HuH-7 (cell line): ENCODE measurements around the gene NEK7.

Experiments
- DNase-seq: peaks from one replicate; pipeline ENCODE4 v3.0.0; 2011; ENCODE audit warnings: low spot score

NEK7 gene

GRCh38 chr1:198255784-198256183 lies 99.0 kb downstream of the NEK7 start:
- no peak for DNase-seq

GRCh38 chr1:198258491-198258890 lies 101.7 kb downstream of the NEK7 start:
- DNase-seq = no peak

DNA sequence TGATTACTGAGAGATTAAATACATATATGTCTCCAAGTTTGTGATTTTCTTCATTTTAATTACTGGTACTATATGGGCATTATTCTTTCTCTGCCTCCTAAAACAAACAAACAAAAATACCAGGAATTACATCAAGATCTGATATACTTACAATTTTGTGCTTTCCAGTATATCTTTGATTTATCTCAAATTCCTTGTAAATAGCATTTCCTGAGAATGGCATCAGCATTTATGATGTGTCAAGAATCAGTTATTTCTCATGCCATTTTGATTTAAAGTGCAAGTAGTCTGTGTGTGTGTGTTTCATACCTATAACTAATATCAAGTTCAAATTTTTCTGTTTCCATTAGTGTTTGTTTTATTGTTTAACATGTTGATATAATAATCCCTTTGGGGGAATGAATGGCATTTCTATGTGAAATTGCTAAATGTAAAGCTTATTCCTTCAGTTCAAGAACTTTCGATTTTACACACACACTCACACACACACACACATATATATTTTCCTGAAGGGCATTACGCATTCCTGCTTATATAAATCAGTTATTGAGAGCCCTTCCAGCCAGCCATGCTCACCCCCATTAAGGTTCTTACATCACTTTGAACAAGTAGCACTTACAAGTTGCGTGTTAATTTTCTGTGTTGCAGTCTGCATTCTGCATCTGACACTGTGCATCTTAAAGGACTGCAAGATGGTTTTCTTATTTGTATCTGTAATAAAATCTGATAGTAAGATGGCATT lies 102.7 kb downstream of the NEK7 start:
- DNase-seq = no peak

DNA sequence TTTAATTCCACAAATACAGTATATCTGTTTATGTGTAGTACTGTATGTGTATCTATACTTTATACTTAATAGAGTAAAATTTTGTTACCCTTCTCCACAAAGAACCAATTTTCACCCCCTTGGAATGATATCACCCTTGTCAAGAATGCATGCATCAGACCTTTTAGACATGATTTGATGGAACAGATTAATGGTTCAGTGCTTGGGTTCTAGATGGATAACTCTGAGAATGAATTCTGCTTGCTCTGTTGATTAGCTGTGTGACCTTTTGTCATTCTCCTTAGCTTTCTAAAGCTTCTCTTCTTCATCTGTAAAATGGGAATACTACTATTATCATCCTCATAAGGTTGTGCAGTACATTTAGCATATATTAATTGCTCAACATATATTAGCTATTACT lies 105.1 kb downstream of the NEK7 start:
- no peak for DNase-seq

GRCh38 chr1:198263186-198263585 lies 106.4 kb downstream of the NEK7 start:
- DNase-seq = no peak

DNA sequence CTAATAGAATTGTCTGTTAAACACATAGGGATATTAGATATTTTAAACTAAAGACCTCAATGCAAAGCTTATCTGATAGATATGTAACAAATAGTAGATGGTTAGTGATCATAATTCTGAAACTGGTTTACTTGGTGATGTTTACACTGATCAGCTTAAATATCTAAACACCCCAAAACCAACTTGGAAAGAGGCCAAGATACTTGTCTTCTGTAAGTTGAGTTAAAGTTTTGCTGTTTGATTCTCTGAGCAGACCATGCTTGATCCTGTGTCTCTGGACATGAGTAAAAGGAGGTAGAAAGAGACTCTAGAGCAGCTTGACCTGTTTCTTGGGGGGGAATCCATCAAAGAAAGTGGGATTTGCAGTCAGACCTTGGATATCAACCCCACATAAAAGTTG lies 107.5 kb downstream of the NEK7 start:
- no peak for DNase-seq

- no peak for DNase-seq
These were observed 108.4 kb downstream of the NEK7 start for GRCh38 chr1:198265073-198265661.

DNA sequence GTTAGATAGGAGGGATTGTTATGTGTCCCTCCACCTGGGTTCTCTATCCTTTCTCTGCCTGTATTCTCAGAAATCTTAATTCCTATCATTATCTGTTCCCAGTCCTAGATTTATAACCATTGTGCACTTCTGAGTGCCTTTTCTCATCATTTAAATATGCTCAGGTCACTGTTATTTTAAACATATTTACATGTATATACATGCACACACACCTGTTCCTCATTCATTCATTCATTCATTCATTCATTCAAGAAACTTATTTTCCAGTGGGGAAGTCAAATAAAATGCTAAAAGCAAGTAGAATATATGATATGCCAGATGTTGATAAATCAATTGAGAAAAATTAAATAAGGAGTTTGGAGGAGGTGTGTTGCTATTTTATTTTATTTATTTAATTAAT lies 110.3 kb downstream of the NEK7 start:
- no peak for DNase-seq

GRCh38 chr1:198267921-198268320 lies 111.1 kb downstream of the NEK7 start:
- DNase-seq = no peak

- DNase-seq = no peak
These were observed 112.2 kb downstream of the NEK7 start for GRCh38 chr1:198268784-198269645.

DNA sequence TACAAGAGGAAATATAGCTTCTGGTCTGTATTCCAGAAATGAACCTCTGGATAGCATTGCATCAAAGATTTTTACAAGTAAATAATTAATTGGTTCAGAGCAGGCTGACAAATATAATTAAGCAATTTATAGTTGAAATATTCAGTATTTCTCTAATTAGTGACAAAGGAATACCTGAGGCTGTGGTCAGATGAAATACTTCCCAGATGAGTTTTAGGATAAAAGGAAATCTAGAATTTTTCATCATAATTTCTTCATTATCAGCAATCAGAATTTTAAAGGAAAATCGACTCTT lies 112.8 kb downstream of the NEK7 start:
- DNase-seq = no peak

DNA sequence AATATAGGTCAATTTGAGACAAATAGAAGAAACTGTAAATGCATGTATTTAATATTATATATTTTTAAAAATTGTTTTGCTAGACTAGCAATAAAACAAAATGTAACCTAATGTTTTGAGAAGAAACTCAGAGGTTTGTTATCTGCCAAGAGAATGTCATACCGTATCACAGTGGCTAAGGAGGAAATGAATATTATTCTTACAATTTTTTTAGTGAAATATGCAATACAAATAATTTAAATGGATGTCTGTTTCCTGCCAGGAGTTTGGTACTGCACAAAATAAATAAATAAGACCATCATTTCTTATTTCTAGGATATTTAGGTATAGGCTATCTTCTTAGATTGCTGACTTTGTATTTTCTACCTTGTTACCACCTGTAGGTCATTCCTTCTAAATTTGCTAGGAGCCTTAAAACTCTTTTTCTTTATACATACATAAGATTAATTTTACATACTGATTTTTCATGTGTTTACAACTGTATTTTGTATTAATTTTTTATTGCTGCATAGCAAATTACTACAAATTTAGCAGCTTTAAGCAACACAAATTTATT lies 113.6 kb downstream of the NEK7 start:
- no peak for DNase-seq

GRCh38 chr1:198271467-198271866 lies 114.7 kb downstream of the NEK7 start:
- DNase-seq = no peak

DNA sequence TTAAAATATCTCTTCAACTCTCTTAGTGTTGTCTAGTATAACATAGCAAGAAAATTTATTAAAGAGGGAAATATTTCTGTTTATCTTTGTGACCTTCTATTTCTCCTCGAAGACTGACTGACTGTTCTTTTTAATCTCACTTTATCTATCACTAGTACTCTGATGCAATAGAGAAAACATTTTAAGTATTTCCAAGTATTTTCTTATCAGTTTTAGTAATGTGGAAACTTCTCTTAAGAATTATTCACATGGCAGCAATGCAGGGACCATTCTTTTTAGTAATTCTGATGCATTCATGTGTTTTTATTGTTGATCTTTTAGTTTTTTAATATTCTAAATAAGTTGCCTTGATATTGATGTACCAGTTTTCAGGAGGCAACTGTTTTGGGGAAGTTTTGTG lies 115.7 kb downstream of the NEK7 start:
- DNase-seq = no peak

- DNase-seq = no peak
These were observed 117.0 kb downstream of the NEK7 start for GRCh38 chr1:198273748-198274295.

GRCh38 chr1:198275597-198275996 lies 118.8 kb downstream of the NEK7 start:
- DNase-seq = no peak

DNA sequence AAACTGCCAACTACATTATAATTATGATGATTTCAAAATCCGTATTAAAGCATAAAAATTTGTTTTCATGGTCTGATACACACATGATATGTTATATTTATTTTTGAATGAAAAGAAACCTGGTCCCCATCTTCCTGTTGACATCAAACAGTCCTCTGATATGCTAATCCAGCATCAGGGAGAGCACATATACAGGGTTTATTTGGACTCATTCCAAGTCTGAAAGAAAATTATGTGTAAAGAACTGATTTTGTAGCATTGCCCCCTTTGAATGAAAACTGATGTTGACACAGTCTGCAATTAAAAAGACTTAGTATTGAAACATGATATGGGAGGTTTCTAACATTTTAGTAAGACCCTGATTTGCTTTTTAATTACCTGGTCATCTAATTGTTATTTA lies 119.4 kb downstream of the NEK7 start:
- DNase-seq = no peak

GRCh38 chr1:198278943-198279342 lies 122.1 kb downstream of the NEK7 start:
- DNase-seq = no peak

DNA sequence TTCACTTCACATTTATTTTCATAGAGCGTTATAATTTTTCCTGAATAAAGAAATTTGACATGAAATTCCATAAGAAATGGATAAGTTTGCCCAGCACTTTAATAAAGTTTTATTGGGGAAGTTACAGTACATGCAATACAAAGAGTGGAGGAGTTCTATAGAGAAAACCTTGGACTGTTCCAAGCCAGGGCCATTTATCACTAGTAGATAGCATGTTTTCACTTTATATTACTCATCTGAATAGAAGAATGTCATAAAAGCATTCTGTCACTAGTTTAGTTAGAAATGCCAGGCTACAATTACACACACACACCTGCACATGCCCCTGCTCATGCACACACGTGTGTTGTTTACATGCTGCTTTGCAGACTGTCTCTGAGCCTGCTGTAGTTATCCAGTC lies 123.3 kb downstream of the NEK7 start:
- no peak for DNase-seq

GRCh38 chr1:198281911-198282310 lies 125.1 kb downstream of the NEK7 start:
- DNase-seq = no peak

GRCh38 chr1:198283222-198283621 lies 126.4 kb downstream of the NEK7 start:
- no peak for DNase-seq

- no peak for DNase-seq
These were observed 131.1 kb downstream of the NEK7 start for GRCh38 chr1:198287916-198288315.
